ENCODE data around the gene RALB. TPM values are rescaled to one million over a fixed set of nuclear protein-coding genes. Genes with fewer than 3 reads are reported as not detected.

RALB gene
- total and polyA plus RNA-seq, 2 of the 4 experiments (the other 2 are of a cell fraction): 53.6 to 54.7 TPM

DNA sequence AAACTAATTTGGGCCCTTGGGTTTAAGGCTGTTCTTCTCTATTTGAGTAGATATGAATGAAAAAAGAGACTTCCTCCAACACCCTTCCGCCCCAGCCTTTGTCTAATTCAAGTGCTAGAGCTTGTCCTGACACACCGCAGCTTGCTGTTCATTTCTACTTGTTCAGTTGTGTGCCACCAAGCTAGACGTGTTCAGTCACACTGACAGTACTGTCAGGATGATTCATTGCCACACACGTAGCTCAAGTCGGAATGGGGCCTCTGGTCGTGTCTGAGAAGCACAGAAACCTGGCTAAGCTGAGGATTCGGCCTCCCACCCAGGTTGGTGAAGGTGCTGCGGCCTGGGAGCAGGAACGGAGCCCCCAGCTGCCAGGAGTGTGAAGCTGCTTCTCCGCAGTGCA lies 47.7 kb downstream of the RALB start:
- Histone ChIP-seq H3K9me3 (ENCODE audit: control insufficient read depth, insufficient read depth, low read length) (no peaks in the 10 kb centered on the region), H3K4me3 (ENCODE audit: insufficient read depth, low read depth, low read length) (no peak overlapping the region), H2AK5ac (ENCODE audit: low read depth, low read length) (no peak overlapping the region), H3K79me1 (ENCODE audit: low read depth in 1 of 2, low read length in 2 of 2) (peaks cover 0 to 5% of the 10 kb centered on the region in 2 experiments; a peak in 1 of 4 replicates), H2BK120ac (ENCODE audit: low read depth, low read length) (no peak overlapping the region), H3K56ac (ENCODE audit: extremely low read depth, insufficient read depth, low read length) (no peak overlapping the region), H3K4me1 (ENCODE audit: control insufficient read depth, insufficient read depth, low read length) (peaks cover 16% of the 10 kb centered on the region), H4K91ac (ENCODE audit: insufficient read depth, low read depth, low read length) (no peak overlapping the region), H4K5ac (ENCODE audit: low read depth, low read length) (no peak overlapping the region), H3K4me2 (ENCODE audit: low read depth, low read length) (no peak overlapping the region), H3K9me1 (ENCODE audit: insufficient read depth, low read length) (peaks cover 14% of the 10 kb centered on the region), H3K27me3 (ENCODE audit: control insufficient read depth, insufficient read depth, low read length) (no peaks in the 10 kb centered on the region), H2AFZ (replicated peaks; ENCODE audit: low read length, poor library complexity) (no peak overlapping the region), H4K20me1 (ENCODE audit: insufficient read depth, low read length) (peaks cover 3% of the 10 kb centered on the region; the same call in 1 of the 2 replicates), H2BK5ac (ENCODE audit: low read depth, low read length, poor library complexity, severe bottlenecking) (no peak overlapping the region), H3K23ac (ENCODE audit: low read depth, low read length) (no peak overlapping the region), H3K4ac (ENCODE audit: low read depth, low read length) (no peak overlapping the region), H3K18ac (ENCODE audit: low read depth, low read length) (no peak overlapping the region), H3K36me3 (ENCODE audit: control insufficient read depth, insufficient read depth, low read length) (peaks cover 7% of the 10 kb centered on the region; the same call in 1 of the 2 replicates), H4K8ac (ENCODE audit: low read depth in 2 of 2, low read length in 2 of 2) (no peak overlapping the region), H3K14ac (replicated peaks; ENCODE audit: low read depth, low read length) (no peak overlapping the region), H2BK15ac (ENCODE audit: low read depth, low read length) (no peak overlapping the region), H3K27ac (ENCODE audit: insufficient read depth, low read length) (no peak overlapping the region), H2BK20ac (ENCODE audit: low read depth, low read length) (no peak overlapping the region), H2AK9ac (replicated peaks; ENCODE audit: low read depth, low read length, poor library complexity) (no peak overlapping the region), H3K9ac (ENCODE audit: low read depth, low read length) (no peak overlapping the region)
- DNase-seq: no peak
- 77% methylated on average over 8 of the region's 10 CpGs; no CpG with 5 or more reads in 1 of the 2 experiments for WGBS, 2 experiments (ENCODE audit: extremely low coverage in 2 of 2, insufficient read length in 1 of 2)
- ChIA-PET POLR2A (ENCODE audit: unreplicated experiment) (no interaction called here), CTCF (interaction anchor here (0.6 kb wide), 1 partner anchor 8 kb away, joined by 6 read pairs; no protein-coding TSS in a partner anchor)
- BruUV-seq (replicated peaks): no TSS peak
- TF ChIP-seq MXI1 (IDR thresholded peaks at IDR 0.05; ENCODE audit: borderline replicate concordance, low read depth, low read length) (no peak), RAD21 (IDR thresholded peaks at IDR 0.05; ENCODE audit: low read length) (no peak), NFE2L2 (IDR thresholded peaks at IDR 0.05; ENCODE audit: low read depth, low read length) (no peak), FOS (IDR thresholded peaks at IDR 0.05; ENCODE audit: low read depth, low read length) (no peak), POLR2A (IDR thresholded peaks at IDR 0.05; ENCODE audit: low read depth, low read length) (no peak), SMC3 (IDR thresholded peaks at IDR 0.05; ENCODE audit: low read depth, low read length) (no peak), MAZ (IDR thresholded peaks at IDR 0.05; ENCODE audit: borderline replicate concordance, low read depth, low read length) (no peak), RCOR1 (IDR thresholded peaks at IDR 0.05; ENCODE audit: insufficient replicate concordance, low read length) (no peak), RFX5 (IDR thresholded peaks at IDR 0.05; ENCODE audit: low read depth, low read length) (no peak)
- TF ChIP-seq, protein P1, sequence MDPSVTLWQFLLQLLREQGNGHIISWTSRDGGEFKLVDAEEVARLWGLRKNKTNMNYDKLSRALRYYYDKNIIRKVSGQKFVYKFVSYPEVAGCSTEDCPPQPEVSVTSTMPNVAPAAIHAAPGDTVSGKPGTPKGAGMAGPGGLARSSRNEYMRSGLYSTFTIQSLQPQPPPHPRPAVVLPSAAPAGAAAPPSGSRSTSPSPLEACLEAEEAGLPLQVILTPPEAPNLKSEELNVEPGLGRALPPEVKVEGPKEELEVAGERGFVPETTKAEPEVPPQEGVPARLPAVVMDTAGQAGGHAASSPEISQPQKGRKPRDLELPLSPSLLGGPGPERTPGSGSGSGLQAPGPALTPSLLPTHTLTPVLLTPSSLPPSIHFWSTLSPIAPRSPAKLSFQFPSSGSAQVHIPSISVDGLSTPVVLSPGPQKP (IDR thresholded peaks at IDR 0.05; ENCODE audit: borderline replicate concordance, low read depth, low read length): no peak
- in situ Hi-C loops (cut with MboI; ENCODE audit: low sequenced_read_pairs) (no loop called here), intact Hi-C loops (cut with micrococcal nuclease) (no loop called here), dilution Hi-C loops (cut with HindIII; ENCODE audit: low sequenced_read_pairs, unreplicated experiment) (no loop called here)
- ATAC-seq (ENCODE audit: low read depth): no peak
